Left ventricle myocardium superior (tissue), 1 donor: Measurements from ENCODE around the gene TMEM109. TPM values are rescaled to one million over a fixed set of nuclear protein-coding genes. Genes with fewer than 3 reads are reported as not detected.

Experiments used
- ATAC-seq: fragments of 200-7000 bp; cut with Tn5 transposase; one replicate; pipeline ENCODE4 v1.9.1; 2020; ENCODE audit warnings: mild to moderate bottlenecking, moderate library complexity
- DNase-seq: peaks from one replicate; pipeline ENCODE4 v3.0.0-alpha.2; 2020
- intact Hi-C: fragments of 100-400 bp; cut with micrococcal nuclease; formaldehyde crosslinking; loops from one replicate; pipeline ENCODE4 v1.11.0; 2022
- total RNA-seq: library from RNA; stranded (reverse); fragmentation: NEBNext Ultra II Directional; extraction: Animal tissue kit (Norgen Biotek cat#: 25700); gene quantifications from one replicate; pipeline ENCODE4 v1.2.1, GENCODE V29; 2021
- donor health status: DM: no; HTN: yes; CAD: no; lungs with severe emphysema.

The TMEM109 gene
- total RNA-seq, 1 donor from 2014 or later = 97.0 TPM

DNA sequence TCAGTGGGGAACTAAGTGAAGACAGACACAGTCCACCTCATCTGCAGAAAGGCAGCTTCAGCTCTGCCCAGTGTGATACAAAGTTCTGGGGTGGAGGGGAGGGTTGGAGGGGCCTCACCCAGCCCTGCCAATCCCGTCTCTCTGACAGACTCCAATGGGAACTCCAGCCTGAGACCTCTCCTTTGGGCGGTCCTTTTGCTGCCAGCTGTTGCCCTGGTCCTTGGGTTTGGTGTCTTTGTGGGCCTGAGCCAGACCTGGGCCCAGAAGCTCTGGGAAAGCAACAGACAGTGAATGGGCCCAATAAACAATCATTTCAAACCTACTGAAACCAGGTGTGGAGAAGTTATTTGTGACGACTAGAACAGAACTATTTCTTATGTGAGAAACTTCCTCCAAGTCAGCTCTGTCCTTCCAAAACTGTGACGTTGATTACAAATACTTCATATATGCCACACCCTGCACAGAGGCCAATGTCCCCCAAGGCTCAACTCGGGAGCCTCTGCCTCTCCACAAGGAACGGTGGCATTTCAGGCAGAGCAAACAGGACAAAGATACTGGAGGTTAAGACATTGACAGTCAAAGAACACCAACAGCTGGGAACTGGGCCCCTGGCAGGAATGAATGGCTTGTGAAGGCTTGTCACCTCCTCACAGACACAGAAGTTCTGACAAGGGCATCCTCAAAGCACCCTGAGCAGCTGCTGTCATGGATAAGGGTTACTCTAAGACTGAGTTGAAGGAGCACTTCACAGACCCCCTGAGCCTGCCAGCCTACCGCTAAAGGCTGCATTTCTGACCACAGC lies 38.4 kb upstream of the TMEM109 start:
- ATAC-seq = no peak
- intact Hi-C loops = no loop called here
- no peak for DNase-seq

DNA sequence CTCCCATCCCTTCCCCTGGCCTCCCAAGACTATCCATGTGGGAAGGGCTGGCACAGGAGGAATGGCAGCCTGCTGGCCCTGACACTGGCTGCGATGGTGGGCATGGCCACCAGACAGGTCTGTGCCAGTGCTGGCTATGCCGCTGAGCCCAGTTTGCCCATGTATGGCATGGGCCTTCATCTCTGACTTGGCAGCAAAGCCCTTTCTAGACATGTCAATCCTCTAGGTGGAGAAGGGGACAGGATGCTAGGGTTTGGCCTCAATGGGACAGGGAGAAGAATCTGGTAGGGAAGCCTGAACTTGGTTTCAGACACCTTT lies 37.8 kb upstream of the TMEM109 start:
- DNase-seq (no peak), ATAC-seq (no peak)
- intact Hi-C loops = no loop called here

DNA sequence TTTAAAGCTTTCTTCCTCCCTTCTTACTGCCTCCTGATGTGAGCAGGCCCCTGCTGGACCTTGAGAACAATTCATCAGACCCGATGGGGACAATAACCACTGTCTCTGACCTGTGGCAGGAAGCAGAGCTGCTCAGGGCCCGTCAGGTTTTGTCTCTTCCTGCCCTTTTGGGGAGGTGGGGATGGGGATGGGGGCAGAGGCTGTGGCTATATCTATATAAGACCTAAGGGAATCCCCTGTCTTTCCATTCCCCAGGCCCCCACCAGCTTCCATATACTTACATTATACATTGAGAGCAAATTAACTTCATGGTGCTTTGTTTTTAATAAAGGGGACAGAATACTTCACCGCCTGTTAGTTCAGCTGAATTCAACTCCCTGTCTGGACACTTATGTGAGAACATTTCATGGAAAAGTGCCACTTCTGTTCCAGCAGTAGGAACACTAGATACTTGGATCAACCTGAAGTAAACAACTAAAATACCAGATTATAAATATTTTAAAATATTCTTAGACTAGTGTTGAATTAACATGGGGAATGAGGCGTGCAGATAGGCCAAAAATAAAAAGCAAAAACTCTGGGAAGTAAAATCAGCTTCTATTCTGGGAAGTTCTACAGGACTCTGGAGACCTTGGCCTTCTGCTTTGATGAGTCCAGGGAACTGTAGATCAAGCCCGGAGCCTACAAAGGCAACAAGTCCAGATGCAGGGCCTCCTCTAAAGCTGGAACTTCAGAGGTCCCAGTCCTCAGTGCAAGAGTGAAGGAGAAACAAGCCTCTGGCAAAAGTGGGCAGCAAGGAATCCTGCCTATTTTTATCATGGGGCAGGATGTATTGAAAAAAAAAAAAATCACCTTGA lies 35.5 kb upstream of the TMEM109 start:
- DNase-seq = no peak
- peak; percentile 91 for ATAC-seq
- intact Hi-C loops = no loop called here

- intact Hi-C loops = no loop called here
- no peak for ATAC-seq
- DNase-seq = no peak
These were observed 34.9 kb upstream of the TMEM109 start for GRCh38 chr11:60879104-60879503.

DNA sequence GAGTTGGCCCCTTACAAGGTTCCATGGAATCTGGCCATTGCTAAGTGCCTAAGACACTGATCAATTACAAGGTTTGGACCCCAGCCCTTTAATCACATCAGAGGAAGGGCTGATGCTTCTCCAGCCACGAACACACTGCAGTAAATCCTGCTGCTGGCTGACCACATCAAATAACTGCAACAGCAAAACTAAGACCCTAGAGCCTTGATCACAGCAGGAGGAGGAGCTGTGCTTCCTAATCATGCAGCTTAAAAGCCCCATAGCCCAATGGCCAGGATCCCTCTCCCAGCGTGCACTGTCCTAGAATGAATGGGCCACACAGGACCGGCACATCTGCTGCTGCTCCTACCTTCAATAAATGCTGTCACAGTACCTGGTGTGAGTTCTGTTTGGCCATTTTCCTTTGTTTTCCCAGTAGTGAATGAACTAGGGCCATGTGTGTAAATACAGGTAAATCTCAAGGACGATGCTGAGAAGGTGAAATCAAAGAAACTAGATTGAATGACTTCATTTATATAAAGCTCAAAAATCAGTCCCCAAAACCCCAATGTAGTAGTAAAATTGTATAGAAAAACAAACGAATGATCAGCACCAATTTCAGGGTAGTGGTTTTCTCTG lies 33.9 kb upstream of the TMEM109 start:
- intact Hi-C loops = no loop called here
- no peak for DNase-seq
- ATAC-seq = no peak

- ATAC-seq (no peak), DNase-seq (no peak)
- intact Hi-C loops = no loop called here
These were observed 33.2 kb upstream of the TMEM109 start for GRCh38 chr11:60880643-60881282.

- DNase-seq = no peak
- peak; percentile 86 for ATAC-seq
- intact Hi-C loops = no loop called here
These were observed 26.4 kb upstream of the TMEM109 start for GRCh38 chr11:60887556-60887955.

DNA sequence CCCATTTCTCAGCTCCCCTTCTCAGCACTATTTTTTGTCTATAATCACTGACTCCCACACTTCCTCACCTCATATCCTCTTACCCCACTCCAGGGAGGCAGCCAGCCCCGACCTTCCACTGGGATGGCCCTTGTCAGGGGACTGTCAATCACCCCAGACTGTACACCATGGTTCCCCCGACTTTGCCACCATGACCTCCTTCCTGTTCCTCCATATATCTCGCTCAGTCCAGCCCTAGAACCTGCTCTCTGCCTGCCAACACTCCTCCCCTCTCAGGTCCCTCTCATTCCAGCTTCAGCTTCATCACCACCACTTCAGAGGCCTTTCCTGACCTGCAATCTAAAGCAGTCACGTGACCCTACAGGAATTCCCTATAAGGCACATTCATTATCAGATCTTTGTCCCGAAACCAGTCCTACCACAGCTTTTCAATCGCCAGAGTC lies 24.1 kb upstream of the TMEM109 start:
- intact Hi-C loops = no loop called here
- ATAC-seq = no peak
- no peak for DNase-seq

GRCh38 chr11:60890696-60891095 lies 23.3 kb upstream of the TMEM109 start:
- no peak for DNase-seq
- peak; percentile 60 for ATAC-seq

GRCh38 chr11:60891103-60891741 lies 22.7 kb upstream of the TMEM109 start:
- peak; percentile 59 for DNase-seq
- ATAC-seq = peak; percentile 42
- intact Hi-C loops = no loop called here

More at GRCh38 chr11:60890696-60891095, 23.3 kb upstream of the TMEM109 start:
- intact Hi-C loops = no loop called here

DNA sequence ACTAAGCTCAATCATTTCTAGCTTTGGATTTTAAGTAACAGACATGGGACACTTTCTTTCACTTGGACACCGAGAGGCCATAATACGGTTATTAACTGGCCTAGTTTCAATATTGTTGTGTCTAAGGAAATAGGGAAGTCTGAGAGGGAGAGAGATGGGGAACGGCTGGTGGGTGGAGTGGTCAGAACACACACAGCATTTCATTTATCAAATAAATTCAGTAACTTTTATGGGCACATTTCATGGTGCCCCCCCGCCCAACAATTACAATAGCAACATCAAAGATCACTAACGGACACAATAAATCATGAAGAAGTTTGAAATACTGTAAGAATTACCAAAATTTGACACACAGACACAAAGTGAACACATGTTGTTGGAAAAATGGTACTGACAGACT lies 18.3 kb upstream of the TMEM109 start:
- intact Hi-C loops = no loop called here
- DNase-seq = no peak
- no peak for ATAC-seq

DNA sequence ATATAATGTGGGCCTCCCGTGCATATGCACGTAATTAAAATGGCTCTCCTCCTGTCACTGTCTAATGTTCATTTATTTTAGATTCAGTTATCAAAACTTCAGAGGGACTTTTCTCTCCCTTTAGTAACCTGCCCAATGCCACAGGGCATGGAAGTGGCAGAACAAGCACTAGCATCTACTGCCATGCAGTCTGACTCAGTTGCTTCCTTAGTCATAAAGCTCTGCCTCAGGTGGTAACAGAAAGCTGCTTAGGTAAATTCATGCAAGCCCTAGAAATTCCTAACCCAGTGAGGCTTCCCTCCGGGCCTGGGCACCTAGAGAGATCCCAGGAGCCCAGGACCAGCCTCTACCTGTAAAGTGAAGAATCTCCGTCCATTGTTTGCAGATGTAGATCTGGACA lies 16.5 kb upstream of the TMEM109 start:
- intact Hi-C loops = no loop called here
- ATAC-seq (no peak), DNase-seq (no peak)

- no peak for DNase-seq
- intact Hi-C loops = no loop called here
- peak; percentile 71 for ATAC-seq
These were observed 14.7 kb upstream of the TMEM109 start for GRCh38 chr11:60899046-60899936.

DNA sequence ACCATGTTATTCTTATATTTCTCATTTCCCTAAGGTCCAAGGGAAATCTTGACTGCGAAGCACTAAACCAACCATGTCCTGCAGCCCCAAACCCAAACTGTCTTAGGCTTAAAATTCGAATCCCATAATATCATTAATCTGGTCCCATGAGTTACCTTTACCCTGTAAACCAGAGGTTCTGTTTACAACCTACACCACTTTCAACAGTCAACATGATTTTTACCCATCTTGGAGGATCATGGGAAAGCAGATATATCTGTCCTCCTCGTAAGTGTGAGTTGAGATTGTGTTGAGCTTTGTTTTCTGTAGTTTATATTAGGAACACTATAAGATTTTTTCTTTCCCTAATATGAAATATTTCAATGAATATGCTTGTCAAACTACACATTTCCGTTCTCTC lies 14.0 kb upstream of the TMEM109 start:
- intact Hi-C loops = loop anchor here (5.0 kb wide), 1 partner anchor 68 kb away; no protein-coding TSS in a partner anchor
- DNase-seq (no peak), ATAC-seq (no peak)

DNA sequence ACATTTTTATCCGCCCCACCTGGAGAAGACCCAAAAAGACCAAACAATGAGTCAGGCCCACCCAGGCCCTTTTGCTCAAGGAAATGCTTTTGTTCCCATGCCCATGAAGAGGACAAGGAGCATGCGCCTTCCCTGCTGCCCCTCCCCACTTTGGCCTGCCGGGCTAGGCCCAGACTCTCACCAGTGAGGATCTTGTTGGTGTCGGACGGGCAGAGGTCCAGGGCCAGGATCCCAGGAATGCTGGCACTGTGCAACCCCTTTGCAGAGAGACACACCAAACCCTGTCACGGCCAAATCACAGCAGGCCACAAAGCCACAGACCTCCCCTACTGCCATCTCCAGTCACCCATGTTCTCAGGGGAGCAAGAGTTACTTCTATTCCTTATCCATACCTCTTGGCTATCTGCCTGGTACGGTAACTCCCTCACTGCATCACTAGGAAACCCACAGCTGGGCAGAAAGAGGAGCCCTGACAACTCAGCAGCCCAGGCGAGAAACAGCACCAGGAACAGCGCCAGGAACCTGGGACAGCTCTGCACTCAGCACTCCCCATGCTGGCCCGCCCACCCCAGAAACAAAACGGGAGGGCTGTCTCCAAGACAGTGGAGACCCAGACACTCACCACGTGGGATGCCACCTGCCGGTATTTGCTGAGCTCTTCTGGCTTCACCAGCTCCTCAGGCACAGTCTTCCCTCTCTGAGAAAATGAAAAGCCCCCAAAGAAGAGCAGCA lies 13.1 kb upstream of the TMEM109 start:
- ATAC-seq = peak; percentile 34

GRCh38 chr11:60902625-60903024 lies 11.3 kb upstream of the TMEM109 start:
- no peak for ATAC-seq
- intact Hi-C loops = loop anchor here (5.0 kb wide), 1 partner anchor 70 kb away; no protein-coding TSS in a partner anchor

More for the DNA sequence above, 13.1 kb upstream of the TMEM109 start:
- peak; percentile 48 for DNase-seq
- intact Hi-C loops = loop anchor here (5.0 kb wide), 1 partner anchor 69 kb away; no protein-coding TSS in a partner anchor

DNA sequence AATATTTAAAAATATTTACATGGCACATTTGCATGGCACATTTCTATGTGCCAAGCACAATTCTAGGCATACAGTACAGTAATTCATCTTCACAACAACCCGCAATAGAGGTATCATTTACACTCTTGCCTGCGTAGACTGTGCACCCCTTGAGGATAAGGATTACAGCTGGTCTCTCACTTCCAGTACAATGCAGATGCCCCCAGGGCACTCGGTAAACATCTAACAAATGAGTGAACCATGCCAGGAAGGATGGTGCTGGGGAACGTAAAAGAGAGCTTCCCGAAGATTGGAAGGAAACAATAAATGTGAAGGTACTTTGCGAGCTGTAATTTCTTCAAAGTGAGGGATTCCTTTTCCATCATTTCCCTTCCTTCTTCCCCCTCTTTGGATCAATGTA lies 8.9 kb upstream of the TMEM109 start:
- ATAC-seq = no peak
- intact Hi-C loops = no loop called here
- no peak for DNase-seq

More at GRCh38 chr11:60902625-60903024, 11.3 kb upstream of the TMEM109 start:
- no peak for DNase-seq
